Measurements from ENCODE around the gene SIN3A.
"Not testable (repeated sequence)": the region's sequence is repeated elsewhere in the genome, so short reads cannot be mapped to it uniquely, and the experiment has no call there.

Gene SIN3A

DNA sequence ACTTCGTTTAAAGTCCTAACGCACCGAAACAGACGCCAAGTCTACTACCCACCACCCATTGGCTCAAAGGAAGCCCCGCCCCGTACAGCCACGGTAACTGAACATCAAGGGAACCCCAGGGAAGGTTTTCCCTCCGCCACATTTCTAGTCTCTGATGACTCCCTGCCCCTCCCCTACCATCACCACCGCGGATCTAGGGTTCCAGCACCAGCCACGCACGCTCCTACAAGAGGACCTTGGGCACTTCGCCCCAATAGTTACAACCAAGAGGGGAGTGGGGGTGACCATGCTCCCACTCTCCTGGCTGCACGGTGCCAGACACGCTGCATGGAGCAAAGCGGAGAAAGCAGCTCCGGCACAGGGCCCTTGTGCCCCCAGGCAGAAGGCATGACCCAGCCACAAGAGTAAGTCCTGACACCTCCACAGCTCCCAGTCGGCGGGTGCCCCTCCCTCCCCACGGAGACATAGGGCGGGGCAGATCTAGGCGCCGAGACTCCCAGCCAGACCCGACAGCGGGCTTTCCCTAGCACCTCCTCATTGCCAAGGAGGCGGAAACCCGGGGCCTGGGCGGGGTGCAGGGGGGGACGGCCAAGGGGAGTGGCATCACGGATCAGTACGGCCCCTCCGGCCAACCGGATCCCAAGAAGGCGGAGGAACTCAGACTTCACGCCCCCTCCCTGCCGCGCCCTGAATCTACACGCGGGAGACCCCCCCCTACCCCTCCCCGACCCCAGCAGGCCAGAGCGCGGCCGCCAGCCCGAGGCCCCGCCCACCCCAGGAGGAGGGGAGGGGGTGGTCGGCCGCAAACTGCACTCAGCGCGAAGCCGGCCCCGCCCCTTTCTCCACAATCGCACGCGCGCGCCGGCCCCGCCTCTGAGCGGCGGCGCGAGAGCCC lies 936 bp downstream of the SIN3A start:
- peak; percentile 96 to 97 for DNase-seq (ENCODE audit: low read depth in 2 of 2)

GRCh38 chr15:75449585-75450306 lies 1.7 kb downstream of the SIN3A start:
- no peak for DNase-seq (ENCODE audit: low read depth in 2 of 2)

DNA sequence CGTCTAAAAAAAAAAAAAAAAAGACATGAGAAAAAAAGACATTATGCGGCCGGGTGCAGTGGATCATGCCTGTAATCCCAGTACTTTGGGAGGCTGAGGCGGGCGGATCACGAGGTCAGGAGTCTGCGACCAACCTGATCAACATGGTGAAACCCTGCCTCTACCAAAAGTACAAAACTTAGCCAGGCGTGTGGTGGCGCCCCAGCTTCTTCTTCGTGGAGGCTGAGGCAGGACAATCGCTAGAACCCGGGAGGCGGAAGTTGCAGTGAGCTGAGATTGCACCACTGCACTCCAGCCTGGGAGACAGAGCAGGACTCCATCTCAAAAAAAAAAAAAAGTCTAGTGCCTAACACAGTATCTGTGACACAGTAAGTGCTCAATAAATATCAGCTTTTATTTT lies 3.3 kb downstream of the SIN3A start:
- DNase-seq (ENCODE audit: low read depth in 2 of 2), result not testable (repeated sequence)

DNA sequence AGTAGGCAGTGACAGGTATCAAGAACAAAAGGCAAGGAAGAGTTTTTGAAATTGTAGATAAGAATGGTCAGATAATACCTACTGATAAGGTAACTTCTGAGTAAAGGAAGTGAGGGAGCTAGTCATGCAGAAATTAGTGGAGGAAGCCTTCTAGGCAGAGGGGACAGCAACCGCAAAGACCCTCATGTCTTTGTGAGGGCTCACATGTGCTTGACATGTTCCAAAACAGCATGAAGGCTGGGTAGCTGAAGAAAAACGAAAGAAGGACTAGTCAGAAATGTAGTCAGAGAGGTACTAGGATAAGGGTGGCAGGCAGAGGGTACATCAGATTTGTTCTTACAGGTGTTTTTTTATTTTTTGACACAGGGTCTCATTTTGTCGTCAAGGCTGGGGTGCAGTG lies 5.3 kb downstream of the SIN3A start:
- peak in 1 of 2 donors; percentile 12 for DNase-seq (ENCODE audit: low read depth in 2 of 2)

GRCh38 chr15:75445324-75445723 lies 6.2 kb downstream of the SIN3A start:
- DNase-seq (ENCODE audit: low read depth in 2 of 2), result not testable (repeated sequence)

GRCh38 chr15:75443972-75444453 lies 7.5 kb downstream of the SIN3A start:
- not testable (repeated sequence) for DNase-seq (ENCODE audit: low read depth in 2 of 2)

GRCh38 chr15:75437721-75438120 lies 13.8 kb downstream of the SIN3A start:
- DNase-seq (ENCODE audit: low read depth in 2 of 2), result no peak

GRCh38 chr15:75436881-75437280 lies 14.6 kb downstream of the SIN3A start:
- DNase-seq (ENCODE audit: low read depth in 2 of 2), result no peak

DNA sequence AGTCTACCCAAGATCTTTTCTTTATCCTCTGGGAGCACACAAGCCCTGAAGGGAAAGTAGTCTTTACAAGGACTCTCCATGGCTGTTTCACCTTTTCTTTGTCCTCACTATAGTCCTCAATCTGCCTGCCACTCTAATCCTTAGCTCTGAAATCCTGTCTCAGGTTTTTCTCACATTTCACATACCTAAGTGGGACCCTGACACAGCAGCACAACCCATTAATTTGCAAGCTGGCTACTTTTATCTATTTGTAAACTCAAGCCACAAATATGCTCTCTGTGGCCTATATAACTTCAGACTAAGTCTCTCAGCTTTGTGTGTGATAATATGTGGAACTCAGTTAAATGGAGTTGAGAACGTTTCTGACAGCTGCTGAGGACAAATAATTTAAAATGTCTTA lies 19.8 kb downstream of the SIN3A start:
- DNase-seq (ENCODE audit: low read depth in 2 of 2), result no peak

DNA sequence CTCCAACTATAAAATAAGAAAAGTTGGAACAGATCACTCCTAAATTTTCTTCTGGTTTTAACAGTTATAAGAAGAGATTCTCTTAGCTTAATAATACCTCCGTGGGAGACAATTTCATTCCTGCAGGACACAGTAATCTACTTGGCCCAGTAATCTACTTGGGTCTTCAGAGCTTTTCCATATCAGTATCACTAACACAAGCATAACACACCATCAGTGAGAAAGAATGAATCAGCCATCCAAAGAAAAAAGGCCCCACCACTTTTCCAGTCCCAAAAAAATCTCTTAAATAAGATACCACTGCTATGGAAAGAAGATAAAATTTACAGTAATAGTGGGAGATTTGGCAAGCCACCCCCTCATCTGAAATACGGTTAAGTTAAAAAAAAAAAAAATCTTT lies 20.2 kb downstream of the SIN3A start:
- DNase-seq (ENCODE audit: low read depth in 2 of 2), result no peak

GRCh38 chr15:75430259-75430658 lies 21.2 kb downstream of the SIN3A start:
- DNase-seq (ENCODE audit: low read depth in 2 of 2), result no peak

- DNase-seq (ENCODE audit: low read depth in 2 of 2), result no peak
These were observed 23.3 kb downstream of the SIN3A start for GRCh38 chr15:75428152-75428551.

GRCh38 chr15:75425966-75426500 lies 25.5 kb downstream of the SIN3A start:
- no peak for DNase-seq (ENCODE audit: low read depth in 2 of 2)

DNA sequence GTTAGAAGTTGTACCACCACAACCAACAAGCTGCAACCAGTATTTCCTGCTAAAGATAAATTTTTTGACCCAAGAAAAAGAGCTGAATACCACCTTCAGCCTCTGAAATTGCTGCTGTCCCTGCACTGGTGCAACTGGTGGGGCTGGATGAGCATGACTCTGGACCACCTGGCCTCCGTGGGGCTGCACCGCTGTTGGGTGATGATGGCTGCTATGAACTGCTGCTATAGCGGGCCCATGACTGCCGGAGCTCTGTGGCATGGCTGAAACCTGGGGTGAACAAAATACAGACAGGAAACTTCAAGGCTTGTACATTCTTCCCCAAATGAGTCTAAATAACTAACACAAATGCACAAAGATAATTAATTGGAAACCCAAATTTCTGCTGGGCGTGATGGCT lies 28.9 kb downstream of the SIN3A start:
- DNase-seq (ENCODE audit: low read depth in 2 of 2), result no peak

GRCh38 chr15:75420698-75421097 lies 30.8 kb downstream of the SIN3A start:
- no peak for DNase-seq (ENCODE audit: low read depth in 2 of 2)

- DNase-seq (ENCODE audit: low read depth in 2 of 2), result no peak
These were observed 34.9 kb downstream of the SIN3A start for GRCh38 chr15:75416584-75416983.

DNA sequence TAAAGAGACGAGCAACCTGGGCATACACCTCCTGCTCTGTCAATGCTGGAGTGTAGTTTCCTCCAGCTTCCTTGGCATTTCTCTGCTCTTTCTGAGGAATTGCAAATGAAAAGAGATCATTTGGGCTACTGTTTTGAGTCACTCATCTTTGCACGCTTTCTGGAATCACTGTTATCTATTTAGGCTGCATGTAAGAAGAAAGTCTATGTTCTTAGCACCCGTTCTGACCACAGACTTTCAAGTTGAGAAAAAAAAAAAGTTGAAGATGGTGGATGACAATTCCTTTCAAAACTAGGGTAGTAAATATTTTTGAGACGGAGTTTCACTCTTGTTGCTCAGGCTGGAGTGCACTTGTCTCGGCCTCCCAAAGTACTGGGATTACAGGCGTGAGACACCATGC lies 41.3 kb downstream of the SIN3A start:
- DNase-seq (ENCODE audit: low read depth in 2 of 2), result no peak

DNA sequence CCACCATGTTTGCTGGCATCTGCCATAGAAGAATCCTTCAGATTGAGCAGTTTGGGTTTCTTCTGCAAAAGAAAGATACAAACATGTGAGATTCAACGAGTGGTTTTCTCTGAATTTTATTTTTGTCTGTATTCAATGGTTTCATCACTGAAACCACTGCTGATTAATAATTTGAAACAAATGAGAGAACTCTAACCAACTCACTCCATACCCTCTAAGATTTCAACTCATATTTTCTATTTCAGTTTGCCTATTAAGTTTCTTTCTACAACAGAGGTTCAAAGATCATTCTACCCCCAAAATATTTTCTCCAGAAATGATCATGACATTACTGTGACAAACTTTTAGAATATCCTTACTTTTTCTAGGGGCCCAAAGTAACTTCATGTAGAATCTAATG lies 44.4 kb downstream of the SIN3A start:
- DNase-seq (ENCODE audit: low read depth in 2 of 2), result no peak

- no peak for DNase-seq (ENCODE audit: low read depth in 2 of 2)
These were observed 47.6 kb downstream of the SIN3A start for GRCh38 chr15:75403892-75404291.

DNA sequence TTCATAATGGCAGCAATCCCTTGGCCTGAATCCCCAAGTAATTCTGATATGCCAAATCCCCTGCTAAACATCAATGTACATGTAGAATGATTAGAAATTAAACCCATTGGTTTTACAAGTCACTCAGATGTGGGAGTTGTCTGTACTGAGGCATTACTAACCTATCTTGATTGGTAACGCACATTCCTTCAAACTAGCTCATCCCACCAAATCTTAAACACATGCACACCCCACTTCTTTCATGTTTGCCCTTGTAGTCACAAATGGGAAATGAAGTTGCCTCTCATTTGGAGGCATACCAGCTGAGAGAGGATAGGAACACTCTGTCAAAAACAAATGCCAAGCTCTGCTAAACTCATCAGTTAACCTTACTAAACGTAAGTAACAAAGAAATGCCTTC lies 54.0 kb downstream of the SIN3A start:
- DNase-seq (ENCODE audit: low read depth in 2 of 2), result no peak

DNA sequence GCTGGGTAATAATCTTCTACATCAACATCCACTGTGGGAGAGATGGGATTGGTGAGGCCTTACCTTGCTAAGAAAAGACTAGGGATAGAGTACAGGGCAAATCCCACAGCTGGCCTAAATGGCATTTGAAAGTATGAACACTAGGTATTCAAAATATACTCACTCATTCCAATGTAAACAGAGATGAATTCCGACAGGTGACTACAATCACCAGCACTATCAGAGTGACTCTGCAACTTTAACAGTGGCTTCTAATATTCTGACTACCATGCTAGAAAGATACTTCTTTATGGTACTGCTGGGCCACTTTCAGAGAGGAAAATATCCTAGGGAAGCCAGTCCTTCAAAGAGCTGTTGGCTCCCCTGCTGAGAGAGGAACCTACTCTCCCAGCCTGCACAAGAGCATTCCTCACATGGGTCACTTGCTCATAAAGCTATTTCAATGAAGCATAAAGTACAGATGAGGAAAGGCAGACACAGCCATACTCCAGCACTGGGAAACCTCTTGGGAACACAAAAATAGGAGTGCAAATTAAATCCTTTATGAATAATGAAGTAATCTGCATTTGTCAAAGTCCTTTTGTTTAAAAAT lies 61.6 kb downstream of the SIN3A start:
- no peak for DNase-seq (ENCODE audit: low read depth in 2 of 2)

DNA sequence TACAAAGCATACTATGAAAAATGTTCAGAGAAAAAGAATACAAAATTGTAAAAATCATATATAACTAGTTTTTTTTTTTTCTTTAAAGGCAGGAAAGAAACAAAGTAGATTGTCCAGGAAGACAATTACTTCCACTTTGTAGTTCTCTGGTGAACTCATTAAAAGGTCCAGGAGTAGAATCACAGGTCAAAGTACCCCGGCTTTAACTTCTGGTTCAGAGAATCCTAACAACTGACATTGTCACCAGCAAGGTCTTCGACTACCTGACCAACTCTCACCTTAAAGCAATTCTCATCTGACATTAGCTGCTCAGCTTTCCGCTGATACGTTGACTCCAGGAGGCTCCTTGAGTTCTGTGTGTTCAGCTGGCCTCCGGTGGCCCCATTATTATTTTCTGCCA lies 67.5 kb downstream of the SIN3A start:
- not testable (repeated sequence) for DNase-seq (ENCODE audit: low read depth in 2 of 2)
